ENCODE data around the gene USP7. TPM values are rescaled to one million over a fixed set of nuclear protein-coding genes. Genes with fewer than 3 reads are reported as not detected.
"Not testable (repeated sequence)": the region's sequence is repeated elsewhere in the genome, so short reads cannot be mapped to it uniquely, and the experiment has no call there.

Gene USP7
- polyA plus RNA-seq, 1 of the 3 experiments (the other 2 are of a cell fraction) = 8.6 TPM

- no peak overlapping the region for H2AFZ ChIP-seq (ENCODE audit: low read depth)
- no peak overlapping the region for H3K4me2 ChIP-seq
- peaks cover under 1% of the 10 kb centered on the region; the same call in 1 of the 2 replicates for H3K79me2 ChIP-seq (ENCODE audit: insufficient read depth)
- no peaks in the 10 kb centered on the region for H3K9me2 ChIP-seq
- TF ChIP-seq CTCF (IDR thresholded peaks at IDR 0.05) (peak; percentile 38), EZH2phosphoT487 (IDR thresholded peaks at IDR 0.05; ENCODE audit: borderline replicate concordance, low read depth) (no peak)
- peaks cover 4% of the 10 kb centered on the region for H3F3A ChIP-seq (replicated peaks; ENCODE audit: insufficient read depth)
- no peaks in the 10 kb centered on the region for H3K27me3 ChIP-seq (ENCODE audit: insufficient read depth)
- no peak for DNase-seq
- H3K4me3 ChIP-seq (ENCODE audit: low read depth in 2 of 2, low read length in 1 of 2) = no peak overlapping the region
- H3K36me3 ChIP-seq (replicated peaks in 1 of 2; ENCODE audit: control insufficient read depth in 1 of 2, insufficient read depth in 2 of 2, low read length in 1 of 2) = no peaks in the 10 kb centered on the region
- H3K27ac ChIP-seq (ENCODE audit: low read depth in 2 of 2, low read length in 1 of 2) = no peak overlapping the region
- H3K9me3 ChIP-seq = no peaks in the 10 kb centered on the region
- H4K20me1 ChIP-seq (ENCODE audit: insufficient read depth) = no peaks in the 10 kb centered on the region
- H3K9ac ChIP-seq = no peak overlapping the region
- H3K4me1 ChIP-seq (ENCODE audit: control insufficient read depth in 1 of 2, insufficient read depth in 2 of 2, low read depth in 1 of 2, low read length in 1 of 2) = peaks cover 2 to 9% of the 10 kb centered on the region in 2 experiments; a peak in 2 of 4 replicates
- ChIA-PET POLR2A (no interaction called here), CTCF (interaction anchor here (0.7 to 2.0 kb wide), 8 partner anchors 10 to 306 kb away, joined by 3 to 7 read pairs (median 4); no protein-coding TSS in a partner anchor)
- WGBS (ENCODE audit: low lambda C conversion rate) = 89% methylated on average over 22 of the region's 22 CpGs
Observed at GRCh38 chr16:8872967-8873865, 90.5 kb downstream of the USP7 start.

GRCh38 chr16:8872071-8872470 is 91.6 kb downstream of the USP7 start:
- DNase-seq = no peak
- Histone ChIP-seq H3K4me2 (no peak overlapping the region), H3K79me2 (ENCODE audit: insufficient read depth) (peaks cover 12% of the 10 kb centered on the region), H2AFZ (ENCODE audit: low read depth) (no peak overlapping the region), H3K4me3 (ENCODE audit: low read depth in 2 of 2, low read length in 1 of 2) (no peak overlapping the region), H3K27ac (ENCODE audit: low read depth in 2 of 2, low read length in 1 of 2) (no peak overlapping the region), H3K27me3 (ENCODE audit: insufficient read depth) (no peaks in the 10 kb centered on the region), H3K9me2 (no peaks in the 10 kb centered on the region), H3K4me1 (ENCODE audit: control insufficient read depth in 1 of 2, insufficient read depth in 2 of 2, low read depth in 1 of 2, low read length in 1 of 2) (peaks cover 5 to 8% of the 10 kb centered on the region in 2 experiments; a peak in 2 of 4 replicates), H4K20me1 (ENCODE audit: insufficient read depth) (no peaks in the 10 kb centered on the region), H3K36me3 (replicated peaks in 1 of 2; ENCODE audit: control insufficient read depth in 1 of 2, insufficient read depth in 2 of 2, low read length in 1 of 2) (no peaks in the 10 kb centered on the region), H3F3A (replicated peaks; ENCODE audit: insufficient read depth) (peaks cover 4% of the 10 kb centered on the region), H3K9me3 (no peaks in the 10 kb centered on the region), H3K9ac (no peak overlapping the region)
- CTCF ChIA-PET = interaction anchor here (1.6 kb wide), 1 partner anchor 74 kb away, joined by 3 read pairs; the partner anchor contains the start of genes PMM2 and TMEM186
- TF ChIP-seq CHD2 (IDR thresholded peaks at IDR 0.05; ENCODE audit: low read length, partially characterized antibody) (no peak), ZBTB33 (IDR thresholded peaks at IDR 0.05; ENCODE audit: borderline replicate concordance, low read depth) (no peak), TAF1 (IDR thresholded peaks at IDR 0.05; ENCODE audit: borderline replicate concordance, low read depth, low read length) (no peak), ELF1 (IDR thresholded peaks at IDR 0.05) (no peak), TCF12 (IDR thresholded peaks at IDR 0.05) (no peak), IRF3 (IDR thresholded peaks at IDR 0.05; ENCODE audit: low read depth, low read length) (no peak)
- POLR2A ChIA-PET = no interaction called here
- WGBS (ENCODE audit: low lambda C conversion rate) = 89% methylated on average over 5 of the region's 5 CpGs

- H2AFZ ChIP-seq (ENCODE audit: low read depth); DNase-seq: not testable (repeated sequence)
- H3K79me2 ChIP-seq (ENCODE audit: insufficient read depth) = peaks cover 33% of the 10 kb centered on the region
Observed at GRCh38 chr16:8869988-8870241, 93.8 kb downstream of the USP7 start.

More at GRCh38 chr16:8869988-8870241, 93.8 kb downstream of the USP7 start:
- H3K36me3 ChIP-seq (replicated peaks in 1 of 2; ENCODE audit: control insufficient read depth in 1 of 2, insufficient read depth in 2 of 2, low read length in 1 of 2); H3F3A ChIP-seq (replicated peaks; ENCODE audit: insufficient read depth); H3K9ac ChIP-seq; H3K9me2 ChIP-seq; H3K9me3 ChIP-seq; H3K4me3 ChIP-seq (ENCODE audit: low read depth in 2 of 2, low read length in 1 of 2); POLR2A ChIA-PET; H3K27ac ChIP-seq (ENCODE audit: low read depth in 2 of 2, low read length in 1 of 2); H3K27me3 ChIP-seq (ENCODE audit: insufficient read depth): not testable (repeated sequence)
- Histone ChIP-seq H3K4me2 (0 out of 2 replicates have a peak overlapping the region, but pooled peaks have one; percentile 60), H3K4me1 (ENCODE audit: control insufficient read depth in 1 of 2, insufficient read depth in 2 of 2, low read depth in 1 of 2, low read length in 1 of 2) (peaks cover 18 to 22% of the 10 kb centered on the region in 2 experiments; a peak in 2 of 4 replicates), H4K20me1 (ENCODE audit: insufficient read depth) (peaks cover 16% of the 10 kb centered on the region)
- 99% methylated on average over 10 of the region's 10 CpGs for WGBS (ENCODE audit: low lambda C conversion rate)
- CTCF ChIA-PET = interaction anchor here (1.0 to 4.8 kb wide), 9 partner anchors 10 to 302 kb away, joined by 3 to 50 read pairs (median 4); no protein-coding TSS in a partner anchor
